Measurements from ENCODE around the gene HOXB5.

DNA sequence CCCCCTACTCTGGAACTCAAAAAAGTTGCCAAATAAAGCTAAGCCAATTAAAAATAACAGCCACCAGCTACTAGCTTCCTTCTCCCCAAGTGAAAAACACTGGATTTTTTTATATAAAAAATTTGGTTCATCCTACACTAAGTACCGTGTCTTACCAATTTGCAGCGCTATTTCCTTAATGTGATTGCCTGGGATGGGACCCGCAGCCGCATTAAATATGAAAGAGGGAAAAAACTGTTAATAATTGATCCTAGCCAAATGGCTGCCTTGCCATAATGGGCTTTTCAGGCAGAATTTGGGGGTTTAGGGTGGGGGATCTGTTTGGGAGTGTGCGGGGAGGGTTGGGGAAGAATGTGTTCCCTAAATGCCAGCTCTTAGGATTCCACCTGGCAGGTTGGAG, 30.5 kb upstream of the HOXB5 start:
- TF ChIP-seq, protein P1, sequence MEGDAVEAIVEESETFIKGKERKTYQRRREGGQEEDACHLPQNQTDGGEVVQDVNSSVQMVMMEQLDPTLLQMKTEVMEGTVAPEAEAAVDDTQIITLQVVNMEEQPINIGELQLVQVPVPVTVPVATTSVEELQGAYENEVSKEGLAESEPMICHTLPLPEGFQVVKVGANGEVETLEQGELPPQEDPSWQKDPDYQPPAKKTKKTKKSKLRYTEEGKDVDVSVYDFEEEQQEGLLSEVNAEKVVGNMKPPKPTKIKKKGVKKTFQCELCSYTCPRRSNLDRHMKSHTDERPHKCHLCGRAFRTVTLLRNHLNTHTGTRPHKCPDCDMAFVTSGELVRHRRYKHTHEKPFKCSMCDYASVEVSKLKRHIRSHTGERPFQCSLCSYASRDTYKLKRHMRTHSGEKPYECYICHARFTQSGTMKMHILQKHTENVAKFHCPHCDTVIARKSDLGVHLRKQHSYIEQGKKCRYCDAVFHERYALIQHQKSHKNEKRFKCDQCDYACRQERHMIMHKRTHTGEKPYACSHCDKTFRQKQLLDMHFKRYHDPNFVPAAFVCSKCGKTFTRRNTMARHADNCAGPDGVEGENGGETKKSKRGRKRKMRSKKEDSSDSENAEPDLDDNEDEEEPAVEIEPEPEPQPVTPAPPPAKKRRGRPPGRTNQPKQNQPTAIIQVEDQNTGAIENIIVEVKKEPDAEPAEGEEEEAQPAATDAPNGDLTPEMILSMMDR (IDR thresholded peaks at IDR 0.05) = no peak
- TF ChIP-seq EZH2phosphoT487 (IDR thresholded peaks at IDR 0.05) (no peak), EZH2 (IDR thresholded peaks at IDR 0.05) (no peak)
